ENCODE data around the gene CABP1.

CABP1 gene

DNA sequence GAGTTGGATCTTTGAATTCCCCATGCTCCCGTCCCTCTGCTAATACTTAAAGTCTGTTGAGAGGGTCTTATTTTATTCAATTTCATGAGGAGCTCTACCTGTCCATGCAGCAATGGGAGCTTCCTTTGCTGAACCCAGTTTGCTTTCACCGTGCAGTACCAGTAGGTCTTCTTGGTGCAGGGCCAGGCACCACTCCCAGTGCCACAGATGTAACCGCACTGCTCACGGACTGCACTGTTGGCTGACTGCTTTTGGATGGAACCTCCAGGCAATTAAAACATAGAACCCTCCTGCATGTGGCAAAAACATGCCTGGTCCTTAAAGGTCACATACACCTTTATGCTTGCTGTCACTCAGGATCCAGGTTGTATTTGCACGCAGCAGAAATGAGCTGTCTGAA lies 9.3 kb upstream of the CABP1 start:
- DNase-seq (ENCODE audit: low read depth), result no peak

DNA sequence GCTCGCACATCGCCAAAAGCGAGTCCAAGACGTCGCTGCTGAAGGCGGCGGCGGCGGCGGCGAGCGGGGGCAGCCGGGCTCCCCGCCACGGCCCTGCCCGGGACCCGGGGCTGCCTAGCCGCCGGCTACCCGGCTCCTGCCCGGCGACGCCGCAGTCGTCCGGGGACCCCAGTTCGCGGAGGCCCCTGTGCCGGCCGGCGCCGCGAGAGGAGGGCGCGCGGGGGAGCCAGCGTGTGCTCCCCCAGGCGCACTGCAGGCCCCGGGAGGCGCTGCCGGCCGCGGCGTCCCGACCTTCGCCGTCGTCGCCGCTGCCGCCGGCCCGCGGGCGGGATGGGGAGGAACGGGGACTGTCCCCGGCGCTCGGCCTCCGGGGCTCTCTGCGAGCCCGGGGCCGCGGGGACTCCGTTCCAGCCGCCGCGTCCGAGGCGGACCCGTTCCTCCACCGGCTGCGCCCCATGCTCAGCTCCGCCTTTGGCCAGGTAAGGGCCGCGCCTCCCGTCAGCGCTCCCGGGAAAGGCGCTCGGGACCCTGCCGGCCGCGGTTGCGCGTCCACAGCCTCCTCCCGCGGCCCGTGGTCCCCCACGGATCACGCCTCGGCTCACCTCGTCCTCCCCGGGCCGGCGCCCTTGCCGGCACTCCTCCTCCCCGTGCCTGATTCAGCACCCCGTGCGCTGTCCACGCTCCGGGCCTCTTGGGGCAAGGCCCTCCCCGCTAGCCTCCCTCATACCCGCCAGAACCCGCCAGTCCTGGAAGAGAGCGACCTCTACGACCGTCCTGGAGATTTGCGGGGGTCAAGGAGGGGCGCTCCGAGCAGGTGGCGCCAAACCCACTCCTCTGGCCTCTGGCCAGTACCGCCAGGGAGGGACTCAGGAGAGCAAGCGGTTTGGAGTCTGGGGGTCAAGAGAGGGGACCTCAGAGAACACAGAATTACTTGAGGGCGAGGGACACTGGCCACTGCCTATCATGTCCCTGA lies 721 bp downstream of the CABP1 start:
- DNase-seq (ENCODE audit: low read depth), result peak; percentile 25

DNA sequence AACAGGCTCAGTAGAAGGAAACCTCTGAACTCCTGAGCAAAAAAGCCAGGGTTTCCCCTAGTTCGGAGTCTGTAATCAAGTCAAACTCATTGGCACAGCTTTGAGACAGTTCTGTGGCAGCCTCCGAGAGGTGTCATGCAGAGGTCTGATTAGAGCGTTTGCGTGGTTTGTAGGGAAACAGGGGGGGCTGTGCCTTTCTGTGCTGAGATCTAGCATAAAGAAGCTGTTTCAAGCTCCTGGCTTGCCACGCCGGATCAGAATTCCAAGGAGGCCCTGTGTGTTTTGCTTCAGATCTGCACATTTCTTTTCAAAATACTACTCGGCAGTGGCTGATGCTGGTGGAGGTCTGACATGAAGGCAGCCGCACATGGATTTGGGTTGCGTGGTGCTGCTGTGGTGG lies 1.7 kb downstream of the CABP1 start:
- no peak for DNase-seq (ENCODE audit: low read depth)

DNA sequence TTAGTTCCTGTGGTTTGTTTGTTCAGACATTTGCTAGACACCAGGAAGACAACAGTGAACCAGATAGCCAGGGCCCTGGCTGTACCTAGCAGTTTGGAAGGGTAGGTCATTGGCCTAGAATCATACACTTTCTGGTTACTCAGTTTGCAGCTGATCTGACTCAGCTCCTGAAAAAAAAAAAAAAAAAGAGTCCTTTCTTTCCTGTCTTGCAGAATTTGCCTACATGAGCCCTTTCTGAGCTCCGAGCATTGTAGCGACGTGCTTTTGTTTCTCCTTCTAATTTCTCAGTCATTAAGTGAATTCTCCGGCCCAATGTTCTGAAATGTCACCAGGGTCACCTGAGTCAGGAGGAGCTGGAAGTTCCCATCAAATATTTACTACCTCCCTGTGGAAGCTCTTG lies 2.4 kb downstream of the CABP1 start:
- no peak for DNase-seq (ENCODE audit: low read depth)

DNA sequence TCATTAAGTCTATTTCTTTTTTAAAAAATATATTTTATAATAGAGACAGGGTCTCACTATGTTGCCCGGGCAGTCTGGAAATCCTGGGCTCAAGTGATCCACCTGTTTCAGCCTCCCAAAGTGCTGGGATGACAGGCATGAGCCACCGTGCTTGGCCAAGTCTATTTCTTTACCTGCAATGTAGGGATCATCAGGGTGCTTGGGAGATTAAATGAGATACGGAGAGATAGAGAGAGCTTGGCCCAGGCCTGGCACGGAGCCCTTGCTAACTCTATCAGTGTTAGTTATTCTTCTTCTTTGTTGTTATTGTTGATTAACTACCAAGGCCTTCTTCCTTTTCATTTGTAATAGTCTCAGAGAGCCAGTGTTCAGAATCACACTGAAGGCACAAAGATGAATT lies 3.1 kb downstream of the CABP1 start:
- DNase-seq (ENCODE audit: low read depth), result no peak

DNA sequence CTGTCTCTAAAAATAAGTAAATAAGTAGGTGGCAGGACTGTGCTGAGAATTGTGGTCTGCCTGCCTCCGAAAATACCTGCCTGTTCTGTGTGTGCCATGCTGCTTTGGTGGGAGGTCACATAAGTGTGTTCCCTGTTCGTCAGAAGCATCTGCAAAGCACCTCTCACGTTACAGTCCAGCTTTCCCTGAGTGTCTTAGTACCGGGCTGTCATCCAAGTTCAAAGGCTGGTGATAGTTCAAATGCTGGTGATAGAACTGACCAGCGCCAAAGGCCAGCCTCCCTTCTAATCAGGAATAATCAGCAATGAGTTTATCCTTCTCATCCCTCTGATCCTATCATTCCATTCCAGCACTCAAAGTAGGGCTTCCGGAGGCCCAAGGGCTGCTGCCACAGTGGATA lies 5.6 kb downstream of the CABP1 start:
- DNase-seq (ENCODE audit: low read depth), result no peak

DNA sequence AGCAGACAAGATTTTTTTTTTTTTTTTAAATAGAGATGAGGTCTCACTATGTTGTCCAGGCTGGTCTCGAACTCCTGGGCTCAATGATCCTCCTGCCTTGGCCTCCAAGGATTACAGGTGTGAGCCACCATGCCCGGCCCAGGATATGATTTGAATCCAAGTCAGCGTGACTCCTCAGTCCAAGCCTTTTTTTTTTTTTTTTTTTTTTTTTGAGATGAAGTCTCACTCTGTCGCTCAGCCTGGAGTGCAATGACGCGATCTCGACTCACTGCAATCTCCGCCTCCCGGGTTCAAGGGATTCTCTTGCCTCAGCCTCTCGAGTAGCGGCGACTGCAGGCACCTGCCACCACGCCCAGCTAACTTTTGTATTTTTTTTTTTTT lies 6.9 kb downstream of the CABP1 start:
- no peak for DNase-seq (ENCODE audit: low read depth)

DNA sequence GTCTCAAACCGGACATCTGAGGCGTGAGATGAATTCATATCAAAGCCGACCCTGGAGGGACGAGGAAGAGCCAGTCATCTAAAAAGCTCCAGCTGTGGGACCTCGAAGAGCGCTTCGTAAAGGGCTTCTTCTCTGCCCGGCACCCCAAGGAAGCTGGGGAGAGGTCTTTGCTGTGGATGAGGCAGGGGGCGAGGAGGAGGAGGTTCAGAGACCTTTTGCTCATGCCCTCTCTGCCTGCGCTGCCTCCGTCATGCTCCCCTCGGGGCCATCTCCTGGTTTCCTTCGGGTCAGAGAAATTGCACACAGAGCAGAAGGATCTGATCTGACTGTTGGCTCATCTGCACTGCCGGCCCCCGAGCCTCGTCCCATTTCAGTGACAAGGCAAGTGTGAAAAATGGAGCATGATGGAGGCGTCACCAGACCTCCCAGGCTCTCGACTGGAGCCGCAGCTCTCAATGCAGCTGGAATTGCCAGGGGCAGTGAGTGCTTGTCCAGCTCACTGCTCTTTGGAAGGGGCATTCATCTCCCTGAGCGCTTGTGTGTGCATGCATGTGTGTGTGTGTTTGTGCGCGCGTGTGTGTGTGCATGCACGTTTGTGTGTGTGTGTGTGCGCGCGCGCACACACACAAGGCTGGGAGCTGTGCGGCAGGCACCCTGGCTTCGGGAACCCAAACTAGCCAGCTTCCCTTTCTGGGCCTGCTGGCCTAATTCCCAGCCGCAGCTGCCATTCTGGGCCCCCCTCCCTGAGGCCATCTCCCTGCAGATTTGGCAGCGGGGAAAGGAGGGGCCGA lies 9.2 kb downstream of the CABP1 start:
- no peak for DNase-seq (ENCODE audit: low read depth)

DNA sequence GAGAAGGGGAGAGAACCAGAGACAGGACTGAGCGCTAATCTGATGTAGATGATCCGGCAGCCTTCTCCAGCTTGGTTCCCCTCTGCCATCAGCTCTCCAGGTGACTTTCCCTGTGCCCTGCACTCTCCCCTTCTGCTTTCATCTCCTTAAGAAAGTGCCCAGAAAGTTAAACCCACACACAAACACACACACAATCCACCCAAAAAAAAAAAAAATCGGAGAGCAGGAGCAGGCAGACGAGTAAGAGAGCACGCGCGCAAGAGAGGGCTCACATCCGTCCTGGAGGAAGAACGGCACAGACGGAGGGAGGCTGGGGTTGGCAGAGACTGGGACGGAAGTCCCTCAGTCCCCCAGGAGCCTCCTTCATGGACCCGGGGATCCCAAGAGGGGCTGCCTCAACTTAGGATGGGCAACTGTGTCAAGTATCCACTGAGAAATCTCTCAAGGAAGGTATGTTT lies 9.8 kb downstream of the CABP1 start:
- no peak for DNase-seq (ENCODE audit: low read depth)

DNA sequence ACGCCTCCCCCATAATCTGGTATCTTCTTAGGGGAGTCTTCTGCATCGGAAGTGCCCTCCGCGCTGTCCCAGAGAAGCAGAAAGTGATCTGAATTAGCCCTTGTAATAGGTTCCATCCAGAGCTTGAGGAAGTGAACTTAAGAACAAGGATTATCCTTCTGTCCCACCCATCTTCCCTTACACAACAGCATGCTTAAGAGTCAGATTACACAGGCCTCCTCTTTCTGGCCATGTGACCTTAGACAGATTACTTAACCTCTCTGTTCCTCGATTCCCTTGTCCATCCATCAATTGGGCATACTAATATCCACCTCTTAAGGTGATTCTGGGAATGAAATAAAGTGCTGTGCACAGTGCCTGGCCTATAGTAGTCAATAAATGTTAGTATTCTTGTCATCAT lies 11.4 kb downstream of the CABP1 start:
- no peak for DNase-seq (ENCODE audit: low read depth)

DNA sequence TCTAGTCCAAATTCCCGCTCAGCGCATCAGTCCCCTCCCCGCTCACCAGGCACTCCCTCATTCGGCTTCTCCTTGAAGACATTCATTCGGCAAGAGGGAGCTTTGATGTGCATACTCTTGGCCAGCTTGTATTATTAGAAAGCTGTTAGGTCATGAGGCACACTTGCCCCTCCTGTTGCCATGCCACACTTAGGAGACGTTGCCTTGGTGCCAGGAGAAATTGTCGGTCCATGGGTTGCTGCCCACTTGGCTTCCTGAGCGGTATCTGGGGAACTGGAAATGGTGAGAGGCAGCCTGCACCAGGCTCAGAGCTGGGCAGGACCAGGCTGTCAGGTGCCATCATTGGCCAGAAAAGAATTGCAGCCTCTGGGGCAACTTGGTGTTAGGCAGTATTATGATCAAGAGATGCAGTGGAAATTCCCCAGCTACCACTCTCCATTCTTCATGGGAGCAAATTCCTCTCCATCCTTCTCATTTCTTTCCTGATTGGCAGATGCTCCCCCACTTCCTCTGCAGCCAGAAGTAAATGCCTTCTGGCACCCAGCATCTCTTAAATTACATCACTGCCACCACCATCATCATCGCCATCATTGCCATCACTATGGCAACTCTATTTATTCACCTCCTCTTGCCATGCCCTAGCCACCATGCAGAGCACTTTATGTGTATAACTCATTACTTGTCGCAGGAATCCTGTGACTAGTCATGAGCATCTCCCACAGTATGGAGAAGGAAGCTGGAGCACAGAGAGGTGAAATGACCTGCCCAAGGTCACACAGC lies 12.4 kb downstream of the CABP1 start:
- DNase-seq (ENCODE audit: low read depth), result no peak

DNA sequence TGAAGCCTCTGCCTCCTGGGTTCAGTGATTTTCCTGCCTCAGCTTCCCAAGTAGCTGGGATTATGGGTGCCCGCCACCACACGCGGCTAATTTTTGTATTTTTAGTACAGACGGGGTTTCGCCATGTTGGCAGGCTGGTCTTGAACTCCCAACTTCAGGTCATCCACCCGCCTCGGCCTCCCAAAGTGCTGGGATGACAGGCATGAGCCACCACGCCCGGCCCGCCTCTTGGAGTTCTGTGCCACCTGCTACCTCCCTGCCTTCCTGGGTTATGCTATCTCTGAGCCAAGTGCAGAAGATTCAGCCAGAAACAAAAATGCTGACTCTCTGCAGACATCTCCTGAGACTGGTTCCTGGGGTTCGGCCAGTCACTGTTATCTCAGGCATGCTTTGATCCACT lies 13.2 kb downstream of the CABP1 start:
- DNase-seq (ENCODE audit: low read depth), result no peak

DNA sequence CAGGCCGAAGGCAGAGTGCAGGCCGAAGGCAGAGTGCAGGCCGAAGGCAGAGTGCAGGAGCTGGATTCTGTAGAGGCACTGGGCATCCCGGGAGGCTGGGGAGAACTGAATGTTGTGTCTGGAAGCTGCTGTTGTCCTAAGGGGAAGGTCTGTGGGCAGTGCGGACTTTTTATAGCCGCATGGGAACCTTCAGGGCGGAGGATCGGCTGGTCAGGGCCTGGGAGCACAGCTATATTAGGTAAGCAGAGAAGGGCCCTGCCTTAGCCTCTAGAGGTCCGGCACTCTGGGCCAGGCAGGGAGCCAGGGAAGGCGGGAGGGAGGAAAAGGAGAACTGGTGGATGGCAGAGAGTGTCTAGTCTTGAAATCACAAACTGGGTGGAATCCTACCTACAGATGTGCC lies 14.2 kb downstream of the CABP1 start:
- DNase-seq (ENCODE audit: low read depth), result no peak

DNA sequence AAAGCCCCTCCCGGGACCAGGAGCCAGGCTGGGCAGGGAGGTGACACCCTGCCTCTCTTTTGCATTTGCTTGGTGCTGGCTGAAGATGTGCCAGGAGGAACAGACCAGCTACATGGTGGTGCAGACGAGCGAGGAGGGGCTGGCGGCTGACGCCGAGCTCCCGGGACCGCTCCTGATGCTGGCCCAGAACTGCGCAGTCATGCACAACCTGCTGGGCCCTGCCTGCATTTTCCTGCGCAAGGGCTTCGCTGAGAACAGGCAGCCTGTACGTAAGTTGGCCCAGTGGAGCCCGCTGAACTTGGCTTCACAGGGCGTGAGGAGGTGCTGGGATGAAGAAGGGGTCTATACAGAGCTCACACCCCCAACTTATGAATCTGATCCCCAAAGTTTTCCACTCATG lies 15.6 kb downstream of the CABP1 start:
- DNase-seq (ENCODE audit: low read depth), result no peak

DNA sequence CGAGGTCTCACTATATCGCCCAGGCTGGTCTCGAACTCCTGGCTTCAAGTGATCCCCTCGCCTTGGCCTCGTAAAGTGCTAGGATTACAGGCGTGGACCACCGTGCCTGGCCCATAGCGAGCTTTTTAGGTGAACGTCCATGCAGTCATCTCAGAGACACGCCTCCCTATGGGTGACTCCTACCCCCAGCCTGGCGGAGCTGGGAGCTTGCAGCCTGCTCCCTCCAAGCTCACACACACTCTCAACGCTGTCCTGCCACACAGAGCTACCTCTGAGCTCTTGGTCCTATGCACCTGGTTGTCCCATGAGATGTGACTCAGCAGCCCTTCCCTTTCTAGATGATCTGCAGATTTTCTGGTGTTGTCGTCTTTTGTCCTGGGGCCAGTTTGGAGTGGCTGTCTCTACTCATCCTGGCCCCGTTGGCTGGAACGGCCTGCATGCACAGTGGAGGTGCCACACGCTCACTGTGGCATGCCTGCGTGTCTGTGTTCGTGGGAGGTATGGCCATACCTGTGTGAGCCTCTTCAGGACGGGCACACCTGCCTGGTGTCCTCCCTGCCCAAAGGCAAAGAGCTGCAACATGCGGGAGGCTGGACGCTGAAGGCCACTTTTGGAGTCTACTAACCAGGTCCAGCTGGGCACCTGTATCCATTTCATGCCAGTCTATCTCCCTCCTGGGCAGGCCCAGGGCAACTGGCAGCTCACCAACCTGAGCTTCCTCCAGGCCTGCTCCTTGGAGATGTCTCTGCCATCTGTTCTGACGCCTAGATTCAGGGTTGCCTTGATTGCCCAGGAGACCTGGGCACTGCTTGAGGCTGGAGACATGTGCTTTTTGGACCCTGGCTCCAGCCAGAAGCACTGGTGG lies 18.1 kb downstream of the CABP1 start:
- DNase-seq (ENCODE audit: low read depth), result no peak

DNA sequence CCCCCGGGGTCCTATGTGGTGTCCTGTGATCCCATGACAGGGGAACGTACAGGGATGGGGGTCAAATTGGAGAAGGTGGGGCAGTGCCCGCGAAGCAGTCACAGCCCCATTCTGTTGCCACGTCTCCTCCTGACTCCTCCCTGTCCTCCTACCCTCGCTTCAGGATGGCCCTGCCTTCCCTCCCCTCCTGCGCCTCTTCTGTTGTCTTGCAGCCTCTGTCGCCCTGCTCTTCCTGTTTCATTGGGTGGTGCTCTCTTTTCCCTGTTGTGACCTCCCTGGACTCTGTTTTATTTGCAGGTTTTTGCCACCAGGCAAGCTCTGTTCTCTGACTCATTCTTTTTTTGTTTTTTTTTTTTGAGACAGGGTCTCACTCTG lies 18.7 kb downstream of the CABP1 start:
- no peak for DNase-seq (ENCODE audit: low read depth)

DNA sequence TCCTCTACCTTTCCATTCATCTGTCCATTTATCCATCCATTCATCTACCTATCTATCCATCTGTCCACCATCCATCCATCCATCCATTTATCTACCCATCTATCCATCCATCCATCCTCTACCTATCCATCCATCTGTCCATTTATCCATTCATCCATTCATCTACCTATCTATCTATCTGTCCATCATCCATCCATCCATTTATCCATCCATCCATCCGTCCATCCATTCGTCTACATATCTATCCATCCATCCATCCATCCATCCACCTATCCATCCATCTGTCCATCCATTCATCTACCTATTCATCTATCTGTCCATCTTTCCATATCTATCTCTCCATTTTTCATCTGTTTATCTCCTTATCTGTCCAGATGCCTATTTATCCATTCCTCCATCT lies 21.0 kb downstream of the CABP1 start:
- DNase-seq (ENCODE audit: low read depth), result no peak

DNA sequence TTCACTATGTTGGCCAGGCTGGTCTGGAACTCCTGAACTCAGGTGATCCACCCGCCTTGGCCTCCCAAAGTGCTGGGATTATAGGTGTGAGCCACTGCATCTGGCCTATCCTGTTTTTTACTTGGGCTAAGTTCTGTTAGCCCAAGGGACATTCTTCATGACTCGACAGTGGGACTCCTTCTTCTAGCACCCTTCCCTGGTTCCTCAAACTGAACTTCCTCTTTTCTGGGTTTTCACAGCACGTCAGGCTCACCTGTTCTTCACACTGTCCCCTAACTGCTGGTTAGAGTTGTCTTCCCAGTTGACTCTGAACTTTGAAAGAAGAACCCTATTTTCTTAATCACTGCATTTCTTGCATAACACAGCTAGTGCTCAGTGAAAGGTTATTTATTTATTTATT lies 22.5 kb downstream of the CABP1 start:
- no peak for DNase-seq (ENCODE audit: low read depth)

DNA sequence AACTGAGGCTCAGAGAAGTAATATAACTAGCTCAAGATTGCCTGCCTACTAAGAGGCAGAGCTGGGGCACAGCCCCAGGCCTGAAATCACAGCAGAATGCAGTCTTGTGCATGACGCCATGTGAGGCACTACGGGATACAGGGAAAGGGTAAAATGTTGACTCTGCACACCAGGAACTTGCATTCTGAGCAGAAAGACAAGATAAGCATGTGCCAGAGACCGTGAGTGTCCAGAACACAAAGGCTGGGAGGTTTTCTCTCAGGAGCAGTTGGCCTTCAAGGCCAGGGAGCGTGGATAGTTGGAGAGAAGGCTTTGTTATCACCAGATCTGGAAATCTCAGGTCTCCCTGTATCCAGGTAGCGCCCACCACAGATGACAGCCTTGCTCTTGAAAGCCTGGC lies 23.3 kb downstream of the CABP1 start:
- no peak for DNase-seq (ENCODE audit: low read depth)

DNA sequence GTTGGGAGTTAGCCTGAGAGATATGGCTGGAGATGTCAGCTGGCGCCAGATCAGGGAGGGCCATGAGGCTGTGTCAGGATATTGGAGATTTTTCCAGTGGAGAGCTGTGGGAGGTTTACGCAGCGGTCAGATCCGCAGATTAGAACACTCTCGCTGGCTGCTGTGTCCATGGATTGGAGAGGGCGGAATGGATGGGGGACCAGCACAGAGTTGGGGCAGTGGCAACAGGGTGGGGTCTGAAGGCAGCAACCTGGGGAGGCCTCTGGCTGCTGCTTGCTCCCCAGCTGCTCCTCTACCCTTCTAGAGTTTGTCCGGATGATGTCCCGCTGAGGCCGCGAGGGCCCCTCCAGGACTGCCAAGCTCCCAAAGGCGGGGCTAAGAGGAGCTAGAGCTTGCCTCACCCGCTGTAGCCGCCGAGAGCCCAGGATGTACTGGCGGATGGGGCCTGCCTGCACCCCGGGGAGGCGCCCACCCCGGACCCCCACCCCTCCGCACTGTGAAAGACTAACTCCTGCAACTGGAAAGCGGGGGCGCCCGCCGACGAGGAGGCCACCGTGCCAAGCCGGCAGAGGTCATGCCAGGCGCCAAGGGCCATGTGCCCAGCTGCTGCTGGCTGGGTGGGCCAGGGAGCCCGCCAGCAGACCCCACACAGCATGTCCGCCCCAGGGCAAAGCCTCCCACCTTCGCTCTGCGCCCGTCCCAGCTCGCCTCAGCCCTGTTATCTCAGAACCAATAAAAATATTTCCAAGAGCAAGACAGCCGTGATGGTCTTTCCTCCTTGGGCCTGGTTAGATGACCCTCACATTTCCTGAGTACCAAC lies 26.4 kb downstream of the CABP1 start:
- no peak for DNase-seq (ENCODE audit: low read depth)
